ENCODE results near the gene SLC16A8. TPM values are rescaled to one million over a fixed set of nuclear protein-coding genes. Genes with fewer than 3 reads are reported as not detected.

The SLC16A8 gene, protein sequence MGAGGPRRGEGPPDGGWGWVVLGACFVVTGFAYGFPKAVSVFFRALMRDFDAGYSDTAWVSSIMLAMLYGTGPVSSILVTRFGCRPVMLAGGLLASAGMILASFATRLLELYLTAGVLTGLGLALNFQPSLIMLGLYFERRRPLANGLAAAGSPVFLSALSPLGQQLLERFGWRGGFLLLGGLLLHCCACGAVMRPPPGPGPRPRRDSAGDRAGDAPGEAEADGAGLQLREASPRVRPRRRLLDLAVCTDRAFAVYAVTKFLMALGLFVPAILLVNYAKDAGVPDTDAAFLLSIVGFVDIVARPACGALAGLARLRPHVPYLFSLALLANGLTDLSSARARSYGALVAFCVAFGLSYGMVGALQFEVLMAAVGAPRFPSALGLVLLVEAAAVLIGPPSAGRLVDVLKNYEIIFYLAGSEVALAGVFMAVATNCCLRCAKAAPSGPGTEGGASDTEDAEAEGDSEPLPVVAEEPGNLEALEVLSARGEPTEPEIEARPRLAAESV
- total RNA-seq (under 1 TPM in 1 of 6 donors, not detected in 5; 0.06 TPM), polyA plus RNA-seq (under 1 TPM; 0.05 to 0.57 TPM)

DNA sequence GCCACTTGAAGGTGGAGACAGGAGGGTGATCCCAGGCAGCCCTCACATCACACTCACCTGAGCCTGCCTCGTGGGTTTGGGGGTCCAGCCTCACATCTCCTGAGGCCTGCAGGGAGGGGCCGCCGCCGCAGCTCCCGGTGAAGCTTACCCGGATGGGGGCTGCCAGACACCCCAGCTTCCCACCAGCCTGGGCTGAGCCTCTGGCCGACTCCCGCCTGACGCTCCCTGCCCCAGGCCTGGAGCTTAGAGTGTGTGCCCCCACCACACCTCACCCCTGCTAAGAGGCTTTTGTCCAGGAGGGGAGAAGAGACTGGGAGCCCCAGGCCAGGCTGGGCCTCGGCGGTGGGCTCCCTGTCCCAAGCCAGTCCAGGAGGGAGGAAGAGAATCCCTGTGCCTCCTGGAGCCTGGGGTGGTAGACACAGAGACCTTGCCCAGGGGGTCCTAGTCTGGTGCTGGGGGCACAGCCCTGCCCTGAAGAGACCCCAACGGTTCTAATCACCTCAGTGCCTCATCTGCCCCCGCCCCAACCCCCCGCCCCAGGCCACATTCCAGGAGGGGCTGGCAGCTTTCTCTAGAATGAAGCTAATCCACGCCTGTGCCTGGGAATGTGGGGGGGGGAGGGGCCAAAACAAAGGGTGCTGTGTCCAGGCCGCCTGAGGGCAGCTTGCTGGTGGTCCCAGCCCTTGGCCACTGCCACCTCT is at the start of gene SLC16A8:
Gene SLC16A8 (minus strand): TSS at position 254 of the 701 bp plus-strand sequence. CDS start 1,311 bp downstream, outside the sequence.
- Histone ChIP-seq H3K4me1 (peaks cover 0 to 8% (median 3%) of the 10 kb centered on the region in 3 donors), H3K27me3 (peaks cover 0 to 4% (median 0%) of the 10 kb centered on the region in 4 donors), H3K27ac (no peak within 1 kb of the TSS), H3K4me3 (no peak within 1 kb of the TSS), H3K9me3 (no peaks in the 10 kb centered on the region), H3K36me3 (no peaks in the 10 kb centered on the region)
- 73 to 81% methylated on average over 16 of the region's 16 CpGs for WGBS, 2 donors
- no peak for FAIRE-seq
- DNase-seq = no peak
- TF ChIP-seq CTCF (IDR thresholded peaks at IDR 0.05) = no peak
- intact Hi-C loops (cut with DNase I) = no loop called here
- ATAC-seq = no peak

DNA sequence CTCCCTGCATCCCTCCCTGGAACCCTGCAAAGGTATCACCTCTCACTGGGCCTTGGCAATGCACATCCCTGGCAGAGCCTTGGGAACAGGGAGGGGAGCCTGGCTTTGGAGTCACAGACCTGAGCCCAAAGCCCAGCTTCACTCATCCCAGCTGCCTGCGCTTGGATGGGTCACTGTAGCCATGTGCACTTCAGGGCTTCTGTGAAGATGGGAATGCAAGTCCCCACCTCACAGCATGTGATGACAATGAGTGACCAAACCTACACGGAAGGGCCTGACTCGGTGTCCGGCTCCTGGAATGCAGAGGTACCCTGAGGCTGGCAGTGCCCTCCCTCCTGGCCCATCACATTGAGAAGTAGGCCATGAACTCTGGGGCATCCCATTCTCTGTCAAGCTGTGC is 49.3 kb upstream of the SLC16A8 start:
- no peak overlapping the region for H3K4me3 ChIP-seq
- H3K27me3 ChIP-seq = no peaks in the 10 kb centered on the region
- no peaks in the 10 kb centered on the region for H3K9me3 ChIP-seq
- H3K4me1 ChIP-seq = no peaks in the 10 kb centered on the region
- FAIRE-seq (no peak), ATAC-seq (no peak), DNase-seq (no peak)
- peaks cover 0 to 4% (median 0%) of the 10 kb centered on the region in 3 donors for H3K36me3 ChIP-seq
- intact Hi-C loops (cut with DNase I) = no loop called here
- 95 to 96% methylated on average over 4 of the region's 4 CpGs for WGBS, 2 donors
- H3K27ac ChIP-seq = no peak overlapping the region
- no peak for TF ChIP-seq CTCF (IDR thresholded peaks at IDR 0.05)

DNA sequence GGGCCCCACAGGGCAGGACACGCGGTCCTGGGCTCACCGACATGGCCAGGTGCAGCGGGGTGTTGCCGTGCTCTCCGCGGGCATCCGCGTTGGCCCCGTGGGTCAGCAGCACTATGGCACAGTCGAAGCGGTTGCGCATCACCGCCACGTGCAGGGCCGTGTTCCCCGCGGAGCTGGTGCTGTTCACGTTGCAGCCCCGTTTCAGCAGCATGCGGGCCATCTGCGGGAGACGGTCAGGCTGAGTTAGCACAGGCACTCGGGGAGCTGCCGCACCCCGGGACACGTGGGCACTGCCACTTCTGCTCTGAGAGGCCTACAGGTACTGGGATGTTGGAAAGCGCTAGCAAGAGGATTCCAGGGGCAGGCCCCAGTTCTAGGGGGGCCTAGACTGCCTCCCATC is 48.8 kb upstream of the SLC16A8 start:
- ATAC-seq = no peak
- peak in 1 of 6 donors; percentile 60 for DNase-seq
- Histone ChIP-seq H3K9me3 (no peaks in the 10 kb centered on the region), H3K4me1 (no peaks in the 10 kb centered on the region), H3K27ac (no peak overlapping the region), H3K27me3 (no peaks in the 10 kb centered on the region), H3K36me3 (peaks cover 0 to 4% (median 0%) of the 10 kb centered on the region in 3 donors), H3K4me3 (no peak overlapping the region)
- WGBS, 2 donors = 96% methylated on average over 28 of the region's 28 CpGs
- intact Hi-C loops (cut with DNase I) = no loop called here
- no peak for FAIRE-seq
- no peak for TF ChIP-seq CTCF (IDR thresholded peaks at IDR 0.05)

GRCh38 chr22:38132136-38132535 is 48.2 kb upstream of the SLC16A8 start:
- Histone ChIP-seq H3K4me3 (no peak overlapping the region), H3K4me1 (no peaks in the 10 kb centered on the region), H3K27ac (no peak overlapping the region), H3K9me3 (no peaks in the 10 kb centered on the region), H3K27me3 (no peaks in the 10 kb centered on the region), H3K36me3 (peaks cover 0 to 4% (median 0%) of the 10 kb centered on the region in 3 donors)
- intact Hi-C loops (cut with DNase I) = no loop called here
- WGBS, 2 donors = 85 to 87% methylated on average over 7 of the region's 7 CpGs
- ATAC-seq = no peak
- DNase-seq = no peak
- TF ChIP-seq CTCF (IDR thresholded peaks at IDR 0.05) = no peak
- FAIRE-seq = no peak

All from pancreas (tissue), 10 donors.